Right renal cortex interstitium (tissue), 3 donors: ENCODE data around the gene ANKRD50. TPM values are rescaled to one million over a fixed set of nuclear protein-coding genes. Genes with fewer than 3 reads are reported as not detected.

Experiments
- DNase-seq, 3 donors: peaks; one replicate each; pipeline ENCODE4 v3.0.0-alpha.2; 2013; ENCODE audit warnings: low read depth in 3 of 3, low spot score in 2 of 3
- polyA plus RNA-seq, 3 donors: library from polyadenylated mRNA; unstranded; fragments of 120-200 nt; gene quantifications; one replicate each; pipeline ENCODE4 v1.2.1, GENCODE V29; 2013; ENCODE audit not compliant: insufficient read length in 3 of 3

ANKRD50 gene
- polyA plus RNA-seq, 3 donors, result 39.5 to 47.2 (median 40.5) TPM

DNA sequence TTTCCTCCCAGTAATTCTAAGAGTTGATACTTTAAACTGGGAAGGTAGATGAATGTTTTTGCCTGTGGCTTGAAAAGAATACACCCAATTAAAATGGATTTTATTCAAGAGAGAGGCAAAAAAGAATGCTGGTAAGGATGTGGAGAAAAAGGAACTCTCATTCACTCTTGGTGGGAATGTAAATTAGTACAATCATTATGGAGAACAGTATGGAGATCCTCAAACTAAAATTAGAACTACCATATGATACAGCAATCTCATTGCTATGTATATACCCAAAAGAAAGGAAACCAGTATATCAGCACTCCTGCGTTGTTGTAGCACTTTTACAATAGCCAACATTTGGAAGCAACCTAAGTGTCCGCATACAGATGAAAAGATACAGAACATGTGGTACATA, 75.2 kb downstream of the ANKRD50 start:
- DNase-seq, result no peak

DNA sequence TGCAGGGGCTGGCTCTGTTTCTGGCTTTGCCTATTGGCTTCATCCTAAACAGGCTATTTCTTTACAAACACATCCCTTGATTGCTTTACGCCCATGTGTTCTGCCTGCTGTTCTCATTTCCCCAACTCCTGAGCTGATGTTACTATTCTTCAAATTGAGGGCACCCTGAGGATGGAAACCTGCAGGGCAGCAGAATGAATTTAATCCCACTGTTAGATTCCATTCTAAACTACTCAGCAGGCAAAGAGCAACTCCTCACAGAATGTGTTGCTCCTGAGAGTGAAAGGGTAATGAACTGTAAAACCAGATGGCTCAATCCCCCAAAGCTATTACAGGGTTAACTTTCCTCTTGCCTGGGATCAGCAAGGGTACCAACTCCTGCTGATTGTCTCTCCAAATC, 75.7 kb downstream of the ANKRD50 start:
- no peak for DNase-seq

DNA sequence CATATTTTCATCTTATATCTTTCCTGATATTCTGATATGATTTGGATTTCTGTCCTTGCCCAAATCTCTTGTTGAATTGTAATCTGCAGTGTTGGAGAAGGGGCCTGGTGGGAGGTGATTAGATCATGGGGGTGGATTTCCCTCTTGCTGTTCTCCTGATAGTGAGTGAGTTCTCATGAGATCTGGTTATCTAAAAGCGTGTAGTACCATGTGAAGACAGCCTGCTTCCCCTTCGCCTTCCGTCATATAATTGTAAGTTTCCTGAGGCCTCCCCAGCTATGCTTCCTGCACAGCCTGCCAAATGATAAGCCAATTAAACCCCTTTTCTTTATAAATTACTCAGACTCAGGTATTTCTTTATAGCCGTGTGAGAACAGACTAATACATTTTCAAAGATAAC, 77.2 kb downstream of the ANKRD50 start:
- no peak for DNase-seq

DNA sequence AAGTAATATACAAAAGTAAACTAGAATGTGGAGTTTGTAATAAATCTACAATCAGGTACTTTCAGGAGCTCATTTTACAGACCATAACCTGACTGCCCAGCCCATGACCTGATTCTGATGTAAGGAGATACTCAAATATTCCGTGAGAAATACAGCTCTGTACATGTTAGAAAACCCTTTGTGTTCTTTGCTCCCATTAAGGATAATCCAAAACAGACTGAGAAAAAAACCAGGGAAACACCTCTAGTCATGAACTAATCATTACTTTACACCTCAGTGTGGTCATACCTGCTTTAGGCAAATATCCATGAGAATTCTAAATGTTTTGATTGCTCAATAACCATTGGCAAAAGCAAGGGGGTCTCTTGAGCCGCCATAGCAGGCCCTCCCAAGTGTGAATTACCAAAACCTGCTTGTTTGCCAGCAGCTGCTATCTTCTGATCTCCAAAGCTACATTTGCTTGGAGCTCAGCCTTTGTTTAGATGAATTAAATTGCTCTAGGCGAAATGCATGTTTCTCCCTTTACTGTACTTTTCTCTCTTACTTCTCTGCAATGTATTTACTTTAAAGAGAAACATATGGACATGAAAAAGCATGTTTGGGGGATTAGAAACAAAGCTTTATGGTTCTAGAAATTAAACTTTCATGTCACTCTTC, 79.1 kb downstream of the ANKRD50 start:
- no peak for DNase-seq

DNA sequence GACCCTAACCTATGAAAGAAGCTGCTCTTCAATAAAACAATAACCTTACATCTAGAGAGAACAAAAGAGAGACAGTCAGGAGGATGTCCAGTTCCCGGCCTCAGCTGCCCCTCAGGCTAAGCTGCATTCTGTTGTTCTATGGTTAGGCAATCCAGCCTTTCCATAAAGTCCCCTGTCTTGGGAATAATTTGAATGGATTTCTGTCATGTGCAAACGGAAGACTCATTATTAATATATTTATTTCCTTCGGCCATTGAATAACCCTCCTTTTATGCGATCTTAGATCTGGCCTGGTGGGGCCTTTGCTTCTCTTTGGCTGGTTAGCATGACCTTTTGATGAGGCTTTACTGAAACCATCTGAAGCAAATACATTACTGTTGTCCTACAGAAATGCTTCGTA, 80.1 kb downstream of the ANKRD50 start:
- DNase-seq, result no peak

DNA sequence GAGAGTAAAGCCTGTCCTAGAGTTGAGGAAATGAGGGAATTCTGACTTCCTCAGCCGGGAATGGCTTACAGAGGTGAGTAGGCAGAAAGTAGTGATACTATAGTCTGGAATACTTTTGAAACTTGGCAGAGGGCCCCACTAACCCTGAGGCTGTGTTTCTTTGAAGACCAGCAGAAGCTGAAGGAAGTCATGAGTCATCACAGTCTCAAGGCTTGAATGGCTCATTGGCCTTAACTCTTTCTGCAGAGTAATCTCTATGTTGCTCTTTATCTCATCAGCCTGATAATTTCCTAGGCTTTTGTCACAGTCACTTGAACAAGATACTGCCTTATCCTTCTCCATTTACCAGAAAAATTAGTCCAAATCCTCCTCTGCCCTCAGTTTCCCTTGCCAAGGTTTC, 80.8 kb downstream of the ANKRD50 start:
- peak in 1 of 3 donors; percentile 7 for DNase-seq

DNA sequence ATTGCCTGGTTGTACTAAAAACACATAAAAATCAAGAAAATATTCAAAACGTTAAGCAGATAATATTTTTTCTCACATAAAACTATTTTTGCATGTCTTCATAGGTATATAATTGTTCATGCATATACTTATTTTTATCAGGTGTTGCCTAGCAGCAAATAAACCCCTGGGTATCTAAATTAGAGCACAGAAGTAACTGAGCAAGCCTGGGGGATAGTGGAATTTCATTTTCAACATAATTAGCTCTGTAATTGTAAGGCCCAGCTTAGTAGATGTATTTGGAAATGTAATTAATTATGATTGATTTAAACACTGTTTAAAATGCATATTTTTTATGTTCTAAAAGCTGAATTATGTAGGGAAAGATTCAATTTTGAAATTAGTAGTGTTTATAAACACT, 82.9 kb downstream of the ANKRD50 start:
- no peak for DNase-seq
